Activated naive CD8-positive, alpha-beta T cell treated with anti-CD3 and anti-CD28 coated beads for 36 hours (primary cell): Measurements from ENCODE around the gene ACAA2. TPM values are rescaled to one million over a fixed set of nuclear protein-coding genes. Genes with fewer than 3 reads are reported as not detected.

Experiments used
- DNase-seq: peaks from one replicate; pipeline ENCODE4 v3.0.0; 2021
- H3K27ac Mint-ChIP-seq: one replicate; pipeline ENCODE4 v1.8.0; 2022; ENCODE audit warnings: mild to moderate bottlenecking, moderate library complexity, mixed read lengths
- H3K27me3 Mint-ChIP-seq: one replicate; pipeline ENCODE4 v1.8.0; 2022; ENCODE audit warnings: mild to moderate bottlenecking, mixed read lengths
- H3K36me3 Mint-ChIP-seq: one replicate; pipeline ENCODE4 v1.8.0; 2021; ENCODE audit warnings: mild to moderate bottlenecking, mixed read lengths
- H3K4me1 Mint-ChIP-seq: one replicate; pipeline ENCODE4 v1.8.0; 2021; ENCODE audit warnings: mixed read lengths
- H3K4me3 Mint-ChIP-seq: one replicate; pipeline ENCODE4 v1.8.0; 2022; ENCODE audit warnings: mild to moderate bottlenecking, moderate library complexity, mixed read lengths
- H3K9me3 Mint-ChIP-seq: one replicate; pipeline ENCODE4 v1.8.0; 2022; ENCODE audit warnings: mixed read lengths
- total RNA-seq, 2 experiments: library from RNA; stranded (reverse); gene quantifications; one replicate each; pipeline ENCODE4 v1.2.3, GENCODE V29; 2021

The ACAA2 gene
- total RNA-seq, 2 experiments from 2014 or later, result 76.3 to 80.3 TPM

- Mint-ChIP-seq H3K27me3 (peaks cover 4% of the 10 kb centered on the region), H3K9me3 (no peaks in the 10 kb centered on the region), H3K4me1 (peaks cover 16% of the 10 kb centered on the region), H3K4me3 (no peak overlapping the region), H3K27ac (no peak overlapping the region), H3K36me3 (no peaks in the 10 kb centered on the region)
- DNase-seq, result no peak
Observed at GRCh38 chr18:49753643-49754042, 59.7 kb downstream of the ACAA2 start.

GRCh38 chr18:49752095-49752457 is 61.3 kb downstream of the ACAA2 start:
- no peaks in the 10 kb centered on the region for H3K36me3 Mint-ChIP-seq
- no peaks in the 10 kb centered on the region for H3K9me3 Mint-ChIP-seq
- no peak for DNase-seq
- H3K4me3 Mint-ChIP-seq, result no peak overlapping the region
- no peaks in the 10 kb centered on the region for H3K27me3 Mint-ChIP-seq
- H3K27ac Mint-ChIP-seq, result no peak overlapping the region
- H3K4me1 Mint-ChIP-seq, result peaks cover 16% of the 10 kb centered on the region

DNA sequence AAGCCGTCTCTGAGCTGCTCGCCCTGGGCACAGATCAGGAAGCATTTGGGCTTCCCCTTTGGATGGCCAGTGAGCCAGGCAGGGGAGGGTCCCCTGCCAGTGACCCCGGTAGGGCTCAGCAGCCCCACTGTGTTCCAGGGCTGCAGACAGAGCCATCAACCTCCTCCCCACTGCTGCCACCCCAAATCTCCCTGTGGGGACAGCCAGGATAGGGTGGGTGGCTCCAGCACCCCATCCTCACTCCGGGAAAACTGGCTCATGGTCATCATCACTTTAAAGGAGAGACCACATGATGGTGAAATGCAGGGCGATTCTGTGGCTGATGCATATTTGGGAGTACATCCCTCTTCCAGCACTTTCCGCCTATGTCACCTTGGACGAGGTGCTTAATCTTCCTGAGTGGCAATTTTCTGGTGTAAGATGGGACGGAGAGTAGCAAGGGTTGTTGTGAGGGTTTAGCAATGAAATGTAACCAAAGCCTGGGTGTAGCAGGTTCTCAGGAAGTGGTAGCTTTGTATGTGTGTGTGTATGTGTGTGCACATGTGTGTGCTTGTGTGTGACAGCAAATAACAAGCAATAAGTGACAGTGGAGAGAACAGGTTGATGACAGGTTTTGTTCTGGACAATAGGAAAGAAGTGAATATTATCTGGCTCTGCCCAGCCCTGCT is 61.8 kb downstream of the ACAA2 start:
- no peak for DNase-seq
- Mint-ChIP-seq H3K36me3 (no peaks in the 10 kb centered on the region), H3K4me3 (no peak overlapping the region), H3K27ac (no peak overlapping the region), H3K9me3 (no peaks in the 10 kb centered on the region), H3K4me1 (peaks cover 16% of the 10 kb centered on the region), H3K27me3 (no peaks in the 10 kb centered on the region)

DNA sequence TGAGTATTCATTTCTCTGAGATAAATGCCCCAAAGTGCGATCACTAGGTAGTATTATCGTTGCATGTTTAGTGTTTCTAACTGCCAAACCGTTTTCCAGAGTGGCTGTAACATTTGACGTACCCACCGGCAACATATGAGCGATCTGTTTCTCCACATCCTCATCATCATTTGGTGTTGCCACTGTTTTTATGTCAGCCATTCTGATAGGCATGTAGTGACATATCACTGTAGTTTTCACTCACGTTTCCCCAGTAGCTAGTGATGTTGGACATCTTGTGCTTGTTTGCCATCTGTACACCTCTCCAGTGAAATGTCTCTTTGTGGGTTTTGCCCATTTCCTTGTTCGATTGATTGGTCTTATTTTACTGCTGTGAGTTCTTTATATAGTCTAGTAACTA is 63.8 kb downstream of the ACAA2 start:
- no peak overlapping the region for H3K27ac Mint-ChIP-seq
- no peaks in the 10 kb centered on the region for H3K9me3 Mint-ChIP-seq
- H3K36me3 Mint-ChIP-seq, result no peaks in the 10 kb centered on the region
- DNase-seq, result no peak
- no peak overlapping the region for H3K4me3 Mint-ChIP-seq
- H3K4me1 Mint-ChIP-seq, result peaks cover 16% of the 10 kb centered on the region
- H3K27me3 Mint-ChIP-seq, result no peaks in the 10 kb centered on the region

- Mint-ChIP-seq H3K27me3 (no peaks in the 10 kb centered on the region), H3K4me1 (peaks cover 13% of the 10 kb centered on the region), H3K27ac (no peak overlapping the region), H3K36me3 (no peaks in the 10 kb centered on the region), H3K4me3 (no peak overlapping the region), H3K9me3 (no peaks in the 10 kb centered on the region)
- no peak for DNase-seq
Observed at GRCh38 chr18:49747876-49748275, 65.5 kb downstream of the ACAA2 start.

GRCh38 chr18:49745045-49746014 is 68.0 kb downstream of the ACAA2 start:
- Mint-ChIP-seq H3K27ac (no peak overlapping the region), H3K9me3 (no peaks in the 10 kb centered on the region), H3K4me1 (no peaks in the 10 kb centered on the region), H3K4me3 (no peak overlapping the region), H3K27me3 (no peaks in the 10 kb centered on the region), H3K36me3 (no peaks in the 10 kb centered on the region)
- DNase-seq, result no peak

- Mint-ChIP-seq H3K36me3 (no peaks in the 10 kb centered on the region), H3K4me1 (no peaks in the 10 kb centered on the region), H3K27me3 (no peaks in the 10 kb centered on the region), H3K9me3 (no peaks in the 10 kb centered on the region), H3K4me3 (no peak overlapping the region), H3K27ac (no peak overlapping the region)
- DNase-seq, result no peak
Observed at GRCh38 chr18:49744376-49745008, 68.8 kb downstream of the ACAA2 start.

- Mint-ChIP-seq H3K27ac (no peak overlapping the region), H3K27me3 (no peaks in the 10 kb centered on the region), H3K4me1 (no peaks in the 10 kb centered on the region), H3K9me3 (no peaks in the 10 kb centered on the region), H3K4me3 (no peak overlapping the region), H3K36me3 (no peaks in the 10 kb centered on the region)
- no peak for DNase-seq
Observed at GRCh38 chr18:49743117-49743567, 70.2 kb downstream of the ACAA2 start.

GRCh38 chr18:49742316-49743116 is 70.8 kb downstream of the ACAA2 start:
- Mint-ChIP-seq H3K4me1 (no peaks in the 10 kb centered on the region), H3K27ac (no peak overlapping the region), H3K27me3 (peaks cover 3% of the 10 kb centered on the region), H3K9me3 (no peaks in the 10 kb centered on the region), H3K4me3 (no peak overlapping the region), H3K36me3 (no peaks in the 10 kb centered on the region)
- no peak for DNase-seq

- Mint-ChIP-seq H3K4me1 (no peaks in the 10 kb centered on the region), H3K27me3 (peaks cover 6% of the 10 kb centered on the region), H3K36me3 (no peaks in the 10 kb centered on the region), H3K9me3 (no peaks in the 10 kb centered on the region), H3K27ac (no peak overlapping the region), H3K4me3 (no peak overlapping the region)
- no peak for DNase-seq
Observed at GRCh38 chr18:49739275-49739674, 74.1 kb downstream of the ACAA2 start.

GRCh38 chr18:49738721-49739120 is 74.6 kb downstream of the ACAA2 start:
- Mint-ChIP-seq H3K4me3 (no peak overlapping the region), H3K27ac (no peak overlapping the region), H3K9me3 (no peaks in the 10 kb centered on the region), H3K27me3 (peaks cover 6% of the 10 kb centered on the region), H3K4me1 (no peaks in the 10 kb centered on the region), H3K36me3 (no peaks in the 10 kb centered on the region)
- DNase-seq, result no peak

- Mint-ChIP-seq H3K9me3 (no peaks in the 10 kb centered on the region), H3K27ac (no peak overlapping the region), H3K4me1 (no peaks in the 10 kb centered on the region), H3K36me3 (no peaks in the 10 kb centered on the region), H3K27me3 (peaks cover 6% of the 10 kb centered on the region), H3K4me3 (no peak overlapping the region)
- no peak for DNase-seq
Observed at GRCh38 chr18:49734836-49735235, 78.5 kb downstream of the ACAA2 start.

GRCh38 chr18:49733896-49734585 is 79.3 kb downstream of the ACAA2 start:
- Mint-ChIP-seq H3K9me3 (no peaks in the 10 kb centered on the region), H3K4me3 (no peak overlapping the region), H3K27me3 (peaks cover 6% of the 10 kb centered on the region), H3K27ac (no peak overlapping the region), H3K4me1 (no peaks in the 10 kb centered on the region), H3K36me3 (no peaks in the 10 kb centered on the region)
- no peak for DNase-seq

- DNase-seq, result no peak
- H3K4me1 Mint-ChIP-seq, result no peaks in the 10 kb centered on the region
- no peak overlapping the region for H3K27ac Mint-ChIP-seq
- H3K4me3 Mint-ChIP-seq, result no peak overlapping the region
- no peaks in the 10 kb centered on the region for H3K36me3 Mint-ChIP-seq
- no peaks in the 10 kb centered on the region for H3K9me3 Mint-ChIP-seq
- H3K27me3 Mint-ChIP-seq, result peaks cover 6% of the 10 kb centered on the region
Observed at GRCh38 chr18:49733321-49733720, 80.0 kb downstream of the ACAA2 start.
